HepG2 (cell line): ENCODE measurements around the gene PSMA7. TPM values are rescaled to one million over a fixed set of nuclear protein-coding genes. Genes with fewer than 3 reads are reported as not detected.

ENCODE experiments used
- AKNA ChIP-seq: sonication (generic); formaldehyde crosslinking; IDR thresholded peaks from 2 replicates; pipeline ENCODE4 v1.4.0; 2020; ENCODE audit warnings: missing genetic modification reagents, borderline replicate concordance
- ARID4A ChIP-seq: sonication (generic); formaldehyde crosslinking; IDR thresholded peaks from 2 replicates; pipeline ENCODE4 v1.5.0; 2020; ENCODE audit warnings: mild to moderate bottlenecking, missing genetic modification reagents, borderline replicate concordance
- IKZF4 ChIP-seq: sonication (generic); formaldehyde crosslinking; IDR thresholded peaks from 2 replicates; pipeline ENCODE4 v1.5.1; 2020; ENCODE audit warnings: borderline replicate concordance, mild to moderate bottlenecking, low read depth, missing genetic modification reagents; ENCODE audit errors: not compliant biosample characterization
- NPAS2 ChIP-seq: sonication (generic); formaldehyde crosslinking; IDR thresholded peaks from 2 replicates; pipeline ENCODE4 v1.8.0; 2022; ENCODE audit warnings: mild to moderate bottlenecking, missing genetic modification reagents, borderline replicate concordance
- NR2F6 ChIP-seq, 2 experiments: IDR thresholded peaks; 2 replicates each; pipeline ENCODE4 v1.6.1; 2016; ENCODE audit warnings: antibody characterized with exemption in 1 of 2, mild to moderate bottlenecking in 1 of 2
- RCOR2 ChIP-seq: IDR thresholded peaks from 2 replicates; pipeline ENCODE4 v1.6.1; 2016; ENCODE audit warnings: missing biosample characterization, missing genetic modification reagents
- SRF ChIP-seq: IDR thresholded peaks from 2 replicates; pipeline ENCODE4 v1.6.1; 2011; ENCODE audit warnings: mild to moderate bottlenecking, low read depth, low read length, moderate library complexity
- TRAFD1 ChIP-seq: sonication (generic); formaldehyde crosslinking; IDR thresholded peaks from 2 replicates; pipeline ENCODE4 v1.5.1; 2020; ENCODE audit warnings: missing genetic modification reagents, mild to moderate bottlenecking, borderline replicate concordance
- ZBTB38 ChIP-seq: sonication (generic); formaldehyde crosslinking; IDR thresholded peaks from 2 replicates; pipeline ENCODE4 v1.5.1; 2020; ENCODE audit warnings: mild to moderate bottlenecking, missing genetic modification reagents
- ZFP91 ChIP-seq: sonication (generic); formaldehyde crosslinking; IDR thresholded peaks from 2 replicates; pipeline ENCODE4 v1.9.0; 2022; ENCODE audit warnings: missing genetic modification reagents, mild to moderate bottlenecking, borderline replicate concordance
- ZNF333 ChIP-seq: sonication (generic); formaldehyde crosslinking; IDR thresholded peaks from 2 replicates; pipeline ENCODE4 v1.4.0; 2020; ENCODE audit warnings: mild to moderate bottlenecking, missing genetic modification reagents, borderline replicate concordance
- ZNF337 ChIP-seq: sonication (generic); formaldehyde crosslinking; IDR thresholded peaks from 2 replicates; pipeline ENCODE4 v1.5.1; 2020; ENCODE audit warnings: missing genetic modification reagents, low read depth, mild to moderate bottlenecking, borderline replicate concordance
- ZNF510 ChIP-seq: sonication (generic); formaldehyde crosslinking; IDR thresholded peaks from 2 replicates; pipeline ENCODE4 v1.4.0; 2020; ENCODE audit warnings: low read depth, mild to moderate bottlenecking, missing genetic modification reagents
- ZNF615 ChIP-seq: sonication (generic); formaldehyde crosslinking; IDR thresholded peaks from 2 replicates; pipeline ENCODE4 v1.5.0; 2020; ENCODE audit warnings: mild to moderate bottlenecking, missing genetic modification reagents, borderline replicate concordance
- ZNF670 ChIP-seq: sonication (generic); formaldehyde crosslinking; IDR thresholded peaks from 2 replicates; pipeline ENCODE4 v1.8.0; 2022; ENCODE audit warnings: mild to moderate bottlenecking, missing genetic modification reagents, borderline replicate concordance
- polyA plus RNA-seq, 8 experiments: library from polyadenylated mRNA; depleted of rRNA in 3 of 8; stranded (reverse) in 7 of 8; unstranded in 1 of 8; fragments of >200 nt; fragmentation: Illumina TruSeq in 4 of 8; extraction: Trizol in 4 of 8; gene quantifications; 2 replicates each; pipeline versions ENCODE4 v1.2.1 to v1.2.3, GENCODE V29; 2011 to 2016; ENCODE audit warnings: low read depth in 4 of 8, missing spikeins in 1 of 8, mixed read lengths in 1 of 8; ENCODE audit not compliant: insufficient read depth in 1 of 8
- total RNA-seq, 5 experiments: library from RNA; depleted of rRNA; stranded (reverse); fragments of >200 nt; fragmentation: Illumina TruSeq; extraction: Trizol; gene quantifications; 2 replicates each; pipeline ENCODE4 v1.2.3, GENCODE V29; 2016; ENCODE audit warnings: low read depth in 1 of 5

PSMA7 gene
- total and polyA plus RNA-seq, 2 of the 13 experiments (the other 11 are each of a cell fraction or from before 2014, with no cell fraction given), result 531 to 631 TPM

GRCh38 chr20:62146019-62146755, 3.0 kb upstream of the PSMA7 start (continued):
- TF ChIP-seq ARID4A (CRISPR knock-in tag) (peak; percentile 83), SRF (no peak), AKNA (no peak), TRAFD1 (no peak), ZNF670 (CRISPR knock-in tag) (no peak), ZNF337 (peak; percentile 58; the same call in 1 of the 2 replicates), ZNF615 (CRISPR knock-in tag) (no peak), NPAS2 (no peak), ZNF510 (CRISPR knock-in tag) (peak; percentile 71; the same call in 1 of the 2 replicates), IKZF4 (CRISPR knock-in tag) (peak; percentile 62), RCOR2 (CRISPR knock-in tag) (0 out of 2 replicates have a peak, but pooled peaks have one; percentile 17), ZBTB38 (CRISPR knock-in tag) (peak; percentile 92), ZNF333 (peak; percentile 45; the same call in 1 of the 2 replicates), ZFP91 (CRISPR knock-in tag) (peak; percentile 72), NR2F6 (IDR thresholded peaks at IDR 0.05) (peak; percentile 86), NR2F6 (CRISPR knock-in tag; IDR thresholded peaks at IDR 0.05) (no peak)
